ENCODE measurements around the gene TMEM132D.

The TMEM132D gene

DNA sequence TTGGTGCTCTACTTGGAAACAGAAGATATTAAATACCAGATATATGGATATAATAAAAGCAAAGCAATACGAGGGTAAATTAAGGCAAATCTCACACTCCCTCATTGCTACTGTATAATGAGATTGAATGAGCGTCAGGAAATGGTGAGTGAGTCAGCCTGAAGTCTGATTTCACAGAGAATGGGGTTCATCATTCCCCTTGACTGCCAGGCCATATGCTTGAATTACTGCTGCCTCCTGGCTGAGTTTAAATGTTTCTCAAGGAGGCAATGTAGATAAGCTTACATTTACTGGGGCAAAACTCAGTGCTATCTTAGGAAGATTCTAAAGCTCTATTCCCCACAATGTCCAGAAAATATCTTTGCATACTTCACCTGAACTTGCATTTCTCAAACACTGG, 380.2 kb downstream of the TMEM132D start:
- no peak for TF ChIP-seq POLR2A (IDR thresholded peaks at IDR 0.05; ENCODE audit: low read depth, low read length)
- no peak for TF ChIP-seq TAF1 (IDR thresholded peaks at IDR 0.05; ENCODE audit: borderline replicate concordance, low read depth, low read length)
- TF ChIP-seq POLR2AphosphoS5 (IDR thresholded peaks at IDR 0.05; ENCODE audit: low read depth, low read length): no peak

DNA sequence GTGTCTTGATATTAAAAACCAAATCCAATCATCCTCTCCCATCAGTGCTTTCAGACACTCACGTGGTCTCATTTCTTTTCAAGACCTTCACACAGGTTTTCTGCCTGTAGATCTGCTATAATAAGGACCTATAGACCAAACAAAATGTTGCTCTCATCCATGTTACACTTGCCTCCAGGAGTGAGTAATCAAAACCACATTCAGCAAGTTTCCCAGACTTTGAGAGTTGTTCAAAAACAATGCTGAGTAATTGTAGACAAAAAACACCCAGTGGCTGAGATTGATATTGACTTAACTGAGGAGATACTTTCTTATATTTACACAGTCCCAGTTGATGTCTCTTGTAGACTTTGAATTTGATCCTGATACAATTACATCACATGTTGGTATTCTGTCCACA, 383.1 kb downstream of the TMEM132D start:
- DNase-seq (ENCODE audit: insufficient read length): no peak
- TF ChIP-seq TAF1 (IDR thresholded peaks at IDR 0.05; ENCODE audit: borderline replicate concordance, low read depth, low read length) (no peak), POLR2AphosphoS5 (IDR thresholded peaks at IDR 0.05; ENCODE audit: low read depth, low read length) (no peak), POLR2A (IDR thresholded peaks at IDR 0.05; ENCODE audit: low read depth, low read length) (no peak)
- FAIRE-seq: no peak

More for the DNA sequence above, 380.2 kb downstream of the TMEM132D start:
- DNase-seq (ENCODE audit: insufficient read length): no peak
- FAIRE-seq: no peak

DNA sequence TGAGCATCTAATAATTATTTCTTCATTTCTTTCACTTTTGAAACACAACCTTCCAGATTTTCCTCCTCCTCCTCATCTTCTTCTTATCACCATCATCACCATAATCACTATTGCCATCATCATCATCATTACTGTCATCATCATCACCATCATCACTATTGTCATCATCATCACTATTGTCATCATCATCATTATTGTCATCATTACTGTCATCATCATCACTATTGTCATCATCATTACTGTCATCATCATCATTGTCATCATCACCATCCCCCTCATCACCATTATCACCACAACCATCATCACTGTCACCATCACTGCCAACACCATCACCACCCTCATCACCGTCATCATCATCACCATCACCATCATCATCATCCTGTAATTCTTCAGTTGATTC, 400.0 kb downstream of the TMEM132D start:
- FAIRE-seq (no peak), DNase-seq (ENCODE audit: insufficient read length) (no peak)
- no peak for TF ChIP-seq TAF1 (IDR thresholded peaks at IDR 0.05; ENCODE audit: borderline replicate concordance, low read depth, low read length)

DNA sequence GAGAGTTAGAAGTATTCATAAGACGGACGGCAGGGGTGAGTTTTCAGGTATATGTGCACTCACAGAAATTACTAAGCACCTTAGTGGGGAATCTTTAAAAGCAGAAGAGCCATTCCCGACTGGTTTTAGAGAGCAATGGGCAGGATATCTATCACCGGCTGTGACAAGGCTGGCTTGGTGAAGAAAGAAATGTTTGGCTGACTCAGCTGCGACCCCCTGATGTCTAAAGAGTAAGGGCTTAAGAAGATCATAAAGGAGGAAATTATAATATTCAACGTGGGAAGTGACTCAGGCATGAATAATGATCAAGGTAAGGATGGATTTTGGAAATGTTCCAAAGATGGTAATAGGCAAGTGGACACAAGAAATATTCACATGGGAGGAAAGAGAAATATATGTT, 407.6 kb downstream of the TMEM132D start:
- DNase-seq (ENCODE audit: insufficient read length): no peak
- no peak for FAIRE-seq
- TF ChIP-seq POLR2AphosphoS5 (IDR thresholded peaks at IDR 0.05; ENCODE audit: low read depth, low read length) (no peak), POLR2A (IDR thresholded peaks at IDR 0.05; ENCODE audit: low read depth, low read length) (no peak), TAF1 (IDR thresholded peaks at IDR 0.05; ENCODE audit: borderline replicate concordance, low read depth, low read length) (no peak)

DNA sequence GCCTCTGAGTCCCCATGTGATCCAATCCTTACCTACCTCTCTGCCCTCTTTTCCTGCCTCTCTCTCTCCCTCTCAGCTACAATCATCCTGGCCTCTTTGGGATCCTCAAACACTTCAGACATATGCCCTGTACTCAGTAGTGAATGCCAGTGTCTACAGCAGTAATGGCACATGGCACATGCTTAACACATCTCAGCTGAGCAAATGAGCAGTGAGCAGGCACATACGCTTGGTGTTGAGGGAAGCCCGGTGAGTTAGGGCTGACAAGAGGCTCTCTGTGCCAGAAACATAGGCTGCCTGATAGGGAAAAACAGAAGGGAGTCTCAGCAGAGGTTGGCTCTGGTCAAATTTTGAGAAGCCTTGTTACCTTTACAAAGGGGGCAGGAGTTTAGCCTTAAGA, 409.1 kb downstream of the TMEM132D start:
- no peak for DNase-seq (ENCODE audit: insufficient read length)
- no peak for FAIRE-seq
- TF ChIP-seq POLR2A (IDR thresholded peaks at IDR 0.05; ENCODE audit: low read depth, low read length): no peak
- no peak for TF ChIP-seq TAF1 (IDR thresholded peaks at IDR 0.05; ENCODE audit: borderline replicate concordance, low read depth, low read length)
- TF ChIP-seq POLR2AphosphoS5 (IDR thresholded peaks at IDR 0.05; ENCODE audit: low read depth, low read length): no peak

DNA sequence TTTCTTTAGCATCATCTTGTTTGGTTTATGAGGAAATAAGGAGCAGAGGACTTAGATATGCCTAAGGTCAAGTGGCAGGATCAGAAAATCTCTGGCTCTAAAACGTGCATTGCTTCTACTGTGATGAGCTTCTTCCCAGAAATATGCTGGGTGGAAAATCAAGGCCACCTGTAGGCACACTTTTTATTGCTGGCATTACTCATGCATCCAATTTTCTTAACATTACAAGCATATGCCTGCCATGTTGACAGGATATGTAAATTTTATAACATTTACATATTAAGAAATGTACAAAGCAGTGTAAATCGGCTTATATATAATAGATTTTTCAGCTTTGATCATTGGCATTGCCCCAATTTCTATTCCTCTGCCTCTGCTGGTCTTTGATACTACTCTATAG, 409.6 kb downstream of the TMEM132D start:
- DNase-seq (ENCODE audit: insufficient read length) (no peak), FAIRE-seq (no peak)
- TF ChIP-seq POLR2A (IDR thresholded peaks at IDR 0.05; ENCODE audit: low read depth, low read length): no peak
- no peak for TF ChIP-seq POLR2AphosphoS5 (IDR thresholded peaks at IDR 0.05; ENCODE audit: low read depth, low read length)
- TF ChIP-seq TAF1 (IDR thresholded peaks at IDR 0.05; ENCODE audit: borderline replicate concordance, low read depth, low read length): no peak

DNA sequence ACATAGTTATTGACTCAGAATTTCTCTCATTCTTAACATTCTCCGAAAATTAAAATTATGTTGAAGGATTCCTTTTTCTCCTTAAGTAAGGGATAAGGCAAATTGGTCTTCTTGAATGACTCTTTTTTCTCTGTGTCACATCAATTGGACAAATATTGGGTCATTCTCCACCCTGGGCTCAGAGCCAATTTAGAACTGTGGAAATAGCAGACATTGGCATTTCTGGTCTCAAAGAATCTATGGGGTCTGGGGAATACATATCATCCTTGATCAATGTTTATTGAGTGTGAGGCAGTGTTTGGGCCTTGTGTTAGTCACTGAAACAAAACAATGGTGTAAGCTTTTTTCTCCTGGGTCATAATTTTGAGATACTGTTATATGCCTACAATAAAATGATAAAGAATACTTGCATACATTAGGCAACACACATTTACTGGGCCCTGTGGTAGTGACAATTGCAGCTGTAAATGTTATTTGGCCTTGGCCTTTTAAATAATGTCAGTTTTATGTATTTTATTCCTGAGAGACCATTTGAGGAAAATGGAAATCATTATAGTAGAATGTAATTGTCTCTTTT, 414.6 kb downstream of the TMEM132D start:
- DNase-seq (ENCODE audit: insufficient read length) (no peak), FAIRE-seq (no peak)
- TF ChIP-seq TAF1 (IDR thresholded peaks at IDR 0.05; ENCODE audit: borderline replicate concordance, low read depth, low read length) (no peak), POLR2AphosphoS5 (IDR thresholded peaks at IDR 0.05; ENCODE audit: low read depth, low read length) (no peak), POLR2A (IDR thresholded peaks at IDR 0.05; ENCODE audit: low read depth, low read length) (no peak)

DNA sequence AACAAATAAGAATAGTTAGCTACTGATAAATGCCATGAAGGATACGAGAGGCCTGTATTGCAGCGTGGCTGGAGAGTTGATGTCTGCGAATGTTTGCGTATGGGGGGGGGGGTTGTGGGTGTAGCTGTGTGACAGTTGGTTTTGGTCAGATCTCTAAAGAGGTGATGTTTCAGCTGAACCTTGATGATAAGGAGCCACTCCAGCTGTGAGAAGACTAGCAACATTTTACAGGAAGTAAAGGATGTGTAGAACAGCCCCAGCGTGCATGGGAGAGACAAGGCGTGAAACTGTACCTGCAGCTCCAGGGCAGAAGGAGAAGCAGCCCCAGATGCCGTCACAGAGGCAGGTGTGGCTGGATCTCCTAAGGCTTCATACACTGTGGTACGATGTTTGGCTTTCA, 416.9 kb downstream of the TMEM132D start:
- no peak for TF ChIP-seq TAF1 (IDR thresholded peaks at IDR 0.05; ENCODE audit: borderline replicate concordance, low read depth, low read length)
- TF ChIP-seq POLR2A (IDR thresholded peaks at IDR 0.05; ENCODE audit: low read depth, low read length): no peak
- TF ChIP-seq POLR2AphosphoS5 (IDR thresholded peaks at IDR 0.05; ENCODE audit: low read depth, low read length): no peak
- no peak for DNase-seq (ENCODE audit: insufficient read length)
- no peak for FAIRE-seq

DNA sequence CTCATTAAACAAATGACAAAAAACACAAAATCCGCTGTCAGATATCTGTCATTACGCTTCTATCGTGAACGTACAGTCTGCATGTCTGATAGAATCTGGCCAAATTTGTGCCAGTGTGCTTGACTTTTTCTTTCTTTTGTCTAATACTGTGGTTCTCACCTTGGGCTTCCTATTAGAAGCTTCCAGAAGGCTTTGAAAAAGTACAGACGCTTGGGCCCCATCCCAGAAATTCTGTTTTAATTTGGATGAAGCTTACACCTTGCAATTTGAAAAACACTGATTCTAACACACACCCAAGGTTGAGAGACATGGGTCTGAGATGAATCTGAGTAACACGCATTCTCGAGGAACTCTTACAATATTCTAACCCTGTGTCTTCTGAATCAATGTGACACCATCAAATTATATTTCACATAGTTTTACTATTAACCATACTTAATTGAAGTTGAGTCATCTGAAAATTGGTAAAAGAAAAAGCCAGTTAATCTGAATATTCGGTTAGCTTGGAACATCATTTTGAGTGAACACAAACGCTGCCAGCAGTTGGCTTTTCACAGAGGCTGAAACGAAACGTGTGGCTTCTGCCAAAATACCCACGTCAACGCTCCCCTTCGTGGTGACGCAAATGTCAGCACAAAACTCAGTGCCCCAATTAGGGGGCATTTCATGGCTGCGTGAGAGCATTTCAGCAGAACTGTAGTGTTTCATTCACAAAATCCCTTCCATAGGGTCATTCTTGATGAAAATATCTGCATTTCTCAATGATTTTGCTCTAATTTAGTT, 420.5 kb downstream of the TMEM132D start:
- no peak for DNase-seq (ENCODE audit: insufficient read length)
- FAIRE-seq: no peak
- TF ChIP-seq POLR2A (IDR thresholded peaks at IDR 0.05; ENCODE audit: low read depth, low read length): no peak
- no peak for TF ChIP-seq POLR2AphosphoS5 (IDR thresholded peaks at IDR 0.05; ENCODE audit: low read depth, low read length)
- no peak for TF ChIP-seq TAF1 (IDR thresholded peaks at IDR 0.05; ENCODE audit: borderline replicate concordance, low read depth, low read length)

DNA sequence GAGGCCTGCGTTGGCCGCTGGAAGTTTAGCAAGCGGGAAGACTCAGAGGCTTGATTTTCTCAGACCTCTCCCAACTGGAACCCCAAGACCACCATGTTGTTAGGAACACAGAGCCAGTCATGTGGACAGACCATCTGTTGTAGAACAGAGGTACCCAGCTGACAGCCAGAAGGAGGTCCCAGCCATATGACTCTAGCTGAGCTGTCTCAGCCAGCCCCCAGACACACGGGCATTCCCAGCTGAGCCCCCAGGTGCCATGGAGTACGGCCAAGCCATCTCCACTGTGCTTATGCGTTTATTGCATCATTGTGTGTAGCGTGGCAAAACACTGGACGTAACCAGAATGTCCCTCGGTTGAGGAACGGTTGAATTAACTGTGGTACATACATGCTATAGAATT, 421.9 kb downstream of the TMEM132D start:
- no peak for TF ChIP-seq TAF1 (IDR thresholded peaks at IDR 0.05; ENCODE audit: borderline replicate concordance, low read depth, low read length)
- TF ChIP-seq POLR2A (IDR thresholded peaks at IDR 0.05; ENCODE audit: low read depth, low read length): no peak
- TF ChIP-seq POLR2AphosphoS5 (IDR thresholded peaks at IDR 0.05; ENCODE audit: low read depth, low read length): no peak
- FAIRE-seq (no peak), DNase-seq (ENCODE audit: insufficient read length) (no peak)

DNA sequence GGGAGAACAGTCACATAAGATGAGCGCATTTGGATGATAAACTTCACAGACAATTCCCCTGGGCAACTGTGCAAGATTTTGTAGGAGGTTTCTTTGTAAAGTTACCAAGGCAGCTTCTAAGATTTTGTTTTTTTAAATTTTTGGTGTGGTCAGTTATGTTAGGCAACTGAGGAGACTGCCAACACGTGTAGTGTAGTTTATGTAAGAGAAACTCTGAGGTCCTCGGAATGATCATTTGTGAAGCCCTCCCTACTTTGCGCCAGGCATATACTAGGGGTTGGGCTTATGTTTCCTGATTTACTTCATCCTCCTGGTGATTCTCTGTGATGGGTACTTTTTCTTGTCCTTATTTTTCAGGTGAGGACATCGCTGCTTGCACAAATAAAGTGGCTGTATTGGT, 433.6 kb downstream of the TMEM132D start:
- TF ChIP-seq TAF1 (IDR thresholded peaks at IDR 0.05; ENCODE audit: borderline replicate concordance, low read depth, low read length): no peak
- no peak for TF ChIP-seq POLR2A (IDR thresholded peaks at IDR 0.05; ENCODE audit: low read depth, low read length)
- TF ChIP-seq POLR2AphosphoS5 (IDR thresholded peaks at IDR 0.05; ENCODE audit: low read depth, low read length): no peak
- DNase-seq (ENCODE audit: insufficient read length): no peak
- no peak for FAIRE-seq

DNA sequence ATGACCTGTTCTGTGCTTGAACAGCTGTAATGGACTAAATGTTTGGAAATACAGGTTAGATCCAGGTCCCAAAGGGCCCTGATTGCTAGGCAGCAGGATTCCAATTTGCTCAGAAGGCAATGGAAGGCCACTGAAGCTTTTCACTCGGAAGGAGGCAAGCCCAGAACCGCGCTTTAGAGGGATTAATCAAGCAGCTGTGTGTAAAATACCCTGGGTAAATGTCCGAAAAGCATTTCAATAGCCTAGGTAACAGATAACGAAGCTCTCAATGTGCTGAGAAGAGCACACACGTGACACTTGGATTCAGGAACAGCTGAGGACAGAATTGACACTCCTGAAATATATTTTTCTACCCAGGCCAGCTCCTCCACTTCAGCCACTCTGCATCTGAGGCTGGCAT, 436.1 kb downstream of the TMEM132D start:
- no peak for FAIRE-seq
- TF ChIP-seq POLR2AphosphoS5 (IDR thresholded peaks at IDR 0.05; ENCODE audit: low read depth, low read length): no peak
- no peak for TF ChIP-seq TAF1 (IDR thresholded peaks at IDR 0.05; ENCODE audit: borderline replicate concordance, low read depth, low read length)
- no peak for TF ChIP-seq POLR2A (IDR thresholded peaks at IDR 0.05; ENCODE audit: low read depth, low read length)
- DNase-seq (ENCODE audit: insufficient read length): no peak

All from GM12892 (cell line).